NCI-H446 (cell line): Measurements from ENCODE around the gene SMPD1.
"Not testable (repeated sequence)": the region's sequence is repeated elsewhere in the genome, so short reads cannot be mapped to it uniquely, and the experiment has no call there.

ENCODE experiments used
- DNase-seq, 2 experiments: peaks; one replicate each; lab custom pipeline; 2025; lab: John Stamatoyannopoulos, UW

SMPD1 gene

GRCh38 chr11:6390718-6391469 is 620 bp downstream of the SMPD1 start:
- DNase-seq, result no peak

DNA sequence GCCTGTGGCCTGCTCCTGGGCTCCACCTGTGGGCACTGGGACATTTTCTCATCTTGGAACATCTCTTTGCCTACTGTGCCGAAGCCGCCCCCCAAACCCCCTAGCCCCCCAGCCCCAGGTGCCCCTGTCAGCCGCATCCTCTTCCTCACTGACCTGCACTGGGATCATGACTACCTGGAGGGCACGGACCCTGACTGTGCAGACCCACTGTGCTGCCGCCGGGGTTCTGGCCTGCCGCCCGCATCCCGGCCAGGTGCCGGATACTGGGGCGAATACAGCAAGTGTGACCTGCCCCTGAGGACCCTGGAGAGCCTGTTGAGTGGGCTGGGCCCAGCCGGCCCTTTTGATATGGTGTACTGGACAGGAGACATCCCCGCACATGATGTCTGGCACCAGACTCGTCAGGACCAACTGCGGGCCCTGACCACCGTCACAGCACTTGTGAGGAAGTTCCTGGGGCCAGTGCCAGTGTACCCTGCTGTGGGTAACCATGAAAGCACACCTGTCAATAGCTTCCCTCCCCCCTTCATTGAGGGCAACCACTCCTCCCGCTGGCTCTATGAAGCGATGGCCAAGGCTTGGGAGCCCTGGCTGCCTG is 1.4 kb downstream of the SMPD1 start:
- DNase-seq, result no peak

GRCh38 chr11:6392251-6392650 is 2.0 kb downstream of the SMPD1 start:
- DNase-seq, result not testable (repeated sequence)

DNA sequence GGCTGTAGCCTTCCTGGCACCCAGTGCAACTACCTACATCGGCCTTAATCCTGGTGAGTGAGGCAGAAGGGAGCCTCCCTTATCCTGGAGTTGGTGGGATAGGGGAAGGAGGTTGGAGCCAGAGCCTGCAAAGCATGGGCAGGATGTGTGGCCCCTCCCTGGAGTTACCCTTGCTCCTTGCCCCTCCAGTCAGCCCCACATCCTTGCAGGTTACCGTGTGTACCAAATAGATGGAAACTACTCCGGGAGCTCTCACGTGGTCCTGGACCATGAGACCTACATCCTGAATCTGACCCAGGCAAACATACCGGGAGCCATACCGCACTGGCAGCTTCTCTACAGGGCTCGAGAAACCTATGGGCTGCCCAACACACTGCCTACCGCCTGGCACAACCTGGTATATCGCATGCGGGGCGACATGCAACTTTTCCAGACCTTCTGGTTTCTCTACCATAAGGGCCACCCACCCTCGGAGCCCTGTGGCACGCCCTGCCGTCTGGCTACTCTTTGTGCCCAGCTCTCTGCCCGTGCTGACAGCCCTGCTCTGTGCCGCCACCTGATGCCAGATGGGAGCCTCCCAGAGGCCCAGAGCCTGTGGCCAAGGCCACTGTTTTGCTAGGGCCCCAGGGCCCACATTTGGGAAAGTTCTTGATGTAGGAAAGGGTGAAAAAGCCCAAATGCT is 3.9 kb downstream of the SMPD1 start:
- no peak for DNase-seq

GRCh38 chr11:6395470-6396060 is 5.3 kb downstream of the SMPD1 start:
- no peak for DNase-seq

DNA sequence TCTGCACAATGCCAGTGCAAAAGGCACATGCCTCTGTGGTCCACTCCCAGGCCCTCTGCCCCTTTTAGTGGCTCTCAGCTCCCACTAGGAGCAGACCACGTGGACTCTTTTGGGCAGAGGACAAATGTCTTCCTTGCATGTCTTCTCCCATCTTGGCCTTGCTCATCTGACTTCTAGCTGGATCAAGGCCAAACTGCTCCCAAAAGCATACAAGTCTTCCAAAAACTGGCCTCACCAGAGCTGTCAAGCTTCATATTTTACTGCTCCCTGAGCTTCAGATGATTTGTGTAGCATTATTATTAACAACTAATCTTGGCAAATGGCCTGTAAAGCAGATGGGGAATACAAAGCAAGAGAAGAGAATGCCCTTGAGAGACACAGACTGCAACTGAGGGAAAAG is 6.9 kb downstream of the SMPD1 start:
- peak; percentile 63 to 89 for DNase-seq

DNA sequence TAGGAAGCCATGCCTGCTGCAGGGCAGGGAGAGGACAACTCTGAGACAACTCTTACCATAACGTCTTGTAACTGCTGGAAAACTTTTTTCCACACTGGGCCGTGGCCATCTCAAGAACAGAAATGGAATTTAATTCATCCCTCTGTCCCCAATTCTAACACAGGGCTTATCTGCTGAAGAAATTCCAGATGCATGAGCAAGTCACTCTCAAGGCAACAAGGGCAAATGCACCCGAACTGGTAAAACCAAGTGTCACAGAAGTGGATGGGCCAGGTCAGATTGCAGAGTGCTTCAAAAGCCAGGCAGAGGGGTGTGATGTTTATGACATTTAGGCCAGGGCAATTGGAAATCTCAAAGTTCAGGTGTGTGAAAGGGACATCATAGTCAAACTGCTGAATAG is 7.4 kb downstream of the SMPD1 start:
- no peak for DNase-seq

DNA sequence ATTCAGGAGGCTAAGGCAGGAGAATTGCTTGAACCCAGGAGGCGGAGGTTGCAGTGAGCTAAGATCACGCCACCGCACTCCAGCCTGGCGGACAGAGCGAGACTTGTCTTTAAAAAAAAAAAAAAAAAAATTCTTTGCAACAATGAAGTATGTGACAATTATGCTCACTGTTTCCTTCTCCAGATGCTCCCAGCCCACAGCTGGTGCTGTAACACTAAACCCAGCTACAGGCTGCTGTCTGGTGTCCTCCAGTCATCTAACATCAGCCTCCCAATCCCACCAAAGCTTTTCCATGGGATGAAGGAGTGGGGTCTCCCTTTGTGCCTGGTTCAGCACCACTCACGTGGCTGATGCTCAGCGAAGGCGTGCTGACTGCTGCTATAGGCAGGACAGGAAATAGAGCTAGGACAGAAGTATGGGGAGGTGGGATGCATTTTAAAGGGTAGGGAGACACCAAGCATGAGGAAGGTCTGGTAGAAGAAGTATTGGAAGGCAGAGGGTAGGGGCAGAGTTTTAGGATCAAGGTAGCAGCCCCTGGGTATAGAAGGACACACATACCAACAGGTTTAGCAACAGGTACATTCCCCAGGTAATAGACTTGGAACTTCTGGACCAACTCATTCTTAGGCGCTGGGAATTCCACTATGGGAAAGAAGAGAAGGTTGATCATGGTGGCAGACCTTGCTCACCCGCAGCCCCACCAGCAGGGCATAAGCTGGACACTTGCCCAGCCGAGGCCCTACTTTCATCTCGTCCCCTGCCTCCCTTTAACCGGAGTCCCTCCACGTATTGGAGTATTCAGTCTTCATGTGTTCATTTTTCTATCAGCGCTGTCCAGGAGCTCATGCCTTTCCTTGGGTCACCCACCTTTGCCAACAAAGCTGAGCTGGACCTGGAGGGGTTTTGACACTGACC is 10.4 kb downstream of the SMPD1 start:
- no peak for DNase-seq

GRCh38 chr11:6401464-6401863 is 11.2 kb downstream of the SMPD1 start:
- DNase-seq, result no peak

DNA sequence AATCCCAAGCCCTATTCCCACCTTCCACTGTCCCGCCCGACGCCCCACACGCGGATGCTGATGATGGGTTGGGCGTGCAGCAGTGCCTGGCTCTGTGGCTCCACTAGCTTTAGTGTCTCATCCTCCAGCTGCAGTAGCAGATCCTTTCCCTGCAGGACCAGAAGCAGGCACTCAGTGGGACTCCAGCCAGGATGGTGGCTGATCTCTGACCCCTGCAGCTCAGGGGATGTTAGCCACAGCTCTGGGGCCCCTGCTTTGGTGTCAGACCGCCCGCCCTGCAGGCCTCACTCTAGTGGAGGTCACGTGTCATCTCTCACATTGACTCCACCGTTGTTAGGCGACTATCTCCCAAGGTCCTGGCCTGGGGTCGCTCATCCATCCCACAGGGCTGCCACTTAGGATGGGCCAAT is 11.8 kb downstream of the SMPD1 start:
- DNase-seq, result no peak

- DNase-seq, result no peak
Measured at GRCh38 chr11:6402561-6402981, 12.3 kb downstream of the SMPD1 start.

DNA sequence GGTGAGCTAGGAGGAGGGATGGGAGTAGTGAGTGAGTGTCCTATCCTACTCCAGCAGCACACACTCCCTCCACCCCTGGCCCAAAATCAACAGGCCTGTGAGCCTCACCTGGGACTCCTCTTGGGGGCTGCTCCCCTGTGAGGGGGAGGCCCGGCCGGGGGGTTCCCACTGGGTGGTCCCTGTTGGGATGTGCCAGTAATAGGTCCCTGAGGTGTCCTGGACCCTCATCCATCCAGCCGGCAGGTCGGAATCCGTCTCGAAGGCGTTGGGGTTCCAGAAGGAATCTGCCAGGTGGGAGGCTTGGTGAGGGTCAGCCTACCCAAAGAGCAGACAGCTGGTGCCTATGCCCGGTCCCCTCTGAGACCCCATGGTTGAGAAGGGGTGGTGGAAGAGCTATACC is 13.3 kb downstream of the SMPD1 start:
- no peak for DNase-seq

GRCh38 chr11:6404342-6405051 is 14.2 kb downstream of the SMPD1 start:
- peak in 1 of 2 experiments; percentile 53 for DNase-seq

GRCh38 chr11:6405052-6405667 is 14.9 kb downstream of the SMPD1 start:
- no peak for DNase-seq

DNA sequence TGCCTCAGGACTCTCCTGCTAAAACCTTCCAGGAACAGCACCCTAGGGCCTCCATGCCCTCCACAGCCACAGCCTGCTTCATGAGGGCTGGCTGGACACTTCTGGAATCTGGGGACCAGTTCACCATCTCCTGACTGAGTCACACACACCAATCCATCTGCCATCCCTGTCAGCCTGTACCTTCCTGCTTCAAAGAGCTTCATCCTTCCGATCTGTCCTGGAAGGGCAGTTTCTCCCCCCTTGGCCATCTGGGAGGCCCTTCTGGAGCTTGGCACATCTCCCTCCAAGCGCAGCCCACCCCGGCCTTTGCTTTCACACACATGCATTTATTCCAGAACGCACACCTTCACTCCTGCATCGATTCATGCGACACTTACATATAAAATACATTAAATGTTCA is 15.6 kb downstream of the SMPD1 start:
- DNase-seq, result no peak

- DNase-seq, result no peak
Measured at GRCh38 chr11:6406370-6406769, 16.1 kb downstream of the SMPD1 start.

- no peak for DNase-seq
Measured at GRCh38 chr11:6410695-6411430, 20.6 kb downstream of the SMPD1 start.

GRCh38 chr11:6411594-6412031 is 21.3 kb downstream of the SMPD1 start:
- DNase-seq, result no peak

DNA sequence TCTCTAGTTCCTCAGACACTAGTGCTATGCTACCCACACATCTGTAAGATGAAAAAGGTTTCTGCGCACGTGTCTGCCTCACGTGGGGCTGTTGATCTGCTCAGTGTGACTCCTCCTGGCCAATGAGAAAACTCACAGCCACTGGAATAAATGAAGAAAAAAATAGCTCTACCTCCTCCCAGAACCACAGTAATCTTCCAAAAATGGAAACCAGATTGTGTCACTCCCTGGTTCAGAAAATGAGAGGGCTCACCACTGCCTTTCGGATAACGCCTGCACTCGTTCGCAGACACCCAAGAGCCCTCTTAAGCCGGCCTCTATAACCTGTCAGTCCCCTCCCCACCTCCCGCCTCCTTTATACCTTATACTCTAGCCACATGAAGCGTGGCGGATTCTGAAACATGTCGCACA is 23.5 kb downstream of the SMPD1 start:
- no peak for DNase-seq

DNA sequence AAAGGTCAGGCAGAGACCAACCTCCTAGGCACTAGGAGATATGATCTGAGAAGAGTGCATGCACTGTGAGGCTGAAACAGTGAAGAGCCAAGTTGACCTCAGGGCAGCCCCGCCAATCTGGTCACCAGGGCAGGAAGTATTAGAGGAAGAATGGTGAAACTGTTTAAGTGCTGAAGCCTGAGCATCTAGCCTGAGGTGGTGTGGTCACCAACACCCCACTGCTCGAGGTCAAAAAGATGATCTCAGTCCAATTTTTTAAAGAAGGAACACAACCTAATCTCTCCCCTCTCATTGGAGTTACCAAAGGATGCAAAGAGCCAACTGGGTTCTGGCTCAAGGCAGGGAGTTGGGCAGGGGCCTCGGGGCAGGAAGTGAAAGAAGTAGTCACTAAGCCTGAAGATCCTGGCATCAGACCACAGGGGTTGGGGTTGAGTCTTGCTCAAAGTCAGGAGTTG is 24.6 kb downstream of the SMPD1 start:
- DNase-seq, result no peak
